Activated CD4-positive, alpha-beta memory T cell treated with anti-CD3 and anti-CD28 coated beads, Interleukin-2, amount 10 ng/mL, durations not matched to agents 7 days and 5 days (primary cell): Measurements from ENCODE around the gene ANAPC5. TPM values are rescaled to one million over a fixed set of nuclear protein-coding genes. Genes with fewer than 3 reads are reported as not detected.
"Not testable (repeated sequence)": the region's sequence is repeated elsewhere in the genome, so short reads cannot be mapped to it uniquely, and the experiment has no call there.

Experiments used
- CTCF ChIA-PET: fragments of 350-600 bp; sonication (Branson Sonifier 250); formaldehyde crosslinking; loops from one replicate; lab custom pipeline; 2021; ENCODE audit warnings: antibody characterized with exemption, inconsistent platforms; lab: Charles Lee
- POLR2A ChIA-PET: fragments of 350-600 bp; sonication (Branson Sonifier 250); formaldehyde crosslinking; loops from one replicate; lab custom pipeline; 2021; ENCODE audit warnings: antibody characterized with exemption; lab: Charles Lee
- DNase-seq: peaks from one replicate; pipeline ENCODE4 v3.0.0-alpha.2; 2020
- H3K27ac Mint-ChIP-seq: one replicate; pipeline ENCODE4 v1.8.0; 2021; ENCODE audit warnings: mild to moderate bottlenecking, mixed read lengths
- H3K27me3 Mint-ChIP-seq: one replicate; pipeline ENCODE4 v1.8.0; 2021; ENCODE audit warnings: mixed read lengths
- H3K36me3 Mint-ChIP-seq: one replicate; pipeline ENCODE4 v1.8.0; 2021; ENCODE audit warnings: low read depth, mixed read lengths
- H3K4me1 Mint-ChIP-seq: one replicate; pipeline ENCODE4 v1.8.0; 2021; ENCODE audit warnings: mixed read lengths
- H3K4me3 Mint-ChIP-seq: one replicate; pipeline ENCODE4 v1.8.0; 2021; ENCODE audit warnings: mild to moderate bottlenecking, mixed read lengths
- H3K9me3 Mint-ChIP-seq: one replicate; pipeline ENCODE4 v1.8.0; 2021; ENCODE audit warnings: mixed read lengths
- total RNA-seq, 2 experiments: library from RNA; stranded (reverse); gene quantifications; one replicate each; pipeline ENCODE4 v1.2.3, GENCODE V29; 2021

Gene ANAPC5
- total RNA-seq, 2 experiments from 2014 or later, result 125 to 131 TPM

DNA sequence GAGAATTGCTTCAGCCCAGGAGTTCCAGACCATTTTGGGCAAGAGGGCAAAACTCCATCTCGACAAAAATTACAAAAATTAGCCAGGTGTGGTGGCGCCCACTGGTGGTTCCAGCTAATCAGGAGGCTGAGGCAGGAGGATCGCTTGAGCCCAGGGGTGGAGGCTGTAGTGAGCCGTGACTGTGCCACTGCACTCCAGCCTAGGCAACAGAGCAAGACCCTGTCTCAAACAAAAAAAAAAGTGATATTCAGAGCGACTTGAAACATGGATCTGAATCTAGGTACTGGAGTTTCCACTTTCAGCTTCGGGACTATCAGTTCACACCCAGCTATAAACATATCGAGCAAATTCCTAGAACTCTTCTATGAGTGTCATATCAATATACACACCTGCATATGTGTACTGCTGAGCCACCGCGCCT is 31.4 kb upstream of the ANAPC5 start:
- H3K9me3 Mint-ChIP-seq, result no peaks in the 10 kb centered on the region
- ChIA-PET POLR2A (interaction anchor here (1.4 to 1.6 kb wide), 4 partner anchors 8 to 32 kb away, joined by 6 to 9 read pairs (median 8); partner anchors contain the start of genes ANAPC5 and RNF34), CTCF (interaction anchor here (1.1 to 1.3 kb wide), 2 partner anchors 17 to 60 kb away, joined by 3 read pairs; no protein-coding TSS in a partner anchor)
- peaks cover 12% of the 10 kb centered on the region for H3K27me3 Mint-ChIP-seq
- H3K4me3 Mint-ChIP-seq, result no peak overlapping the region
- no peak for DNase-seq
- H3K27ac Mint-ChIP-seq, result no peak overlapping the region
- H3K36me3 Mint-ChIP-seq, result no peaks in the 10 kb centered on the region
- peaks cover 4% of the 10 kb centered on the region for H3K4me1 Mint-ChIP-seq

DNA sequence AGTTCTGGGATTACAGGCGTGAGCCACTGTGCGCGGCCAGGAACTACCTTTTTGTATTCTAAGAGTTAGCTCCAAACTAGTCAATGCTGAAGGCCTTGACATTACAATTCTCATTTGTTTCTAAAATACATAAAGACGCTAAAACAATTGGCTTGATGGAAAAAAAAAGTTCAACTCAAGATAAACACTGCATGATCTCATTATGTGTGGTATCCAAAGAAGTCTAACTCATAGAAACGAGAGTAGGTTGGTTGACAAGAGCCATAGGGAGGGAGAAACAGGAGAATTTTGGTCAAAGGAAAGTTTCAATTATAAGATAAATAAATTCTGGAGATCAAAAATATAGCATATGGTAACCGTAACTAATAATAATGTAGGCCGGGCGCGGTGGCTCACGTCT is 27.7 kb upstream of the ANAPC5 start:
- DNase-seq, result no peak
- H3K9me3 Mint-ChIP-seq, result no peaks in the 10 kb centered on the region
- H3K4me1 Mint-ChIP-seq, result no peaks in the 10 kb centered on the region
- ChIA-PET CTCF (interaction anchor here (0.8 kb wide), 1 partner anchor 25 kb away, joined by 5 read pairs; no protein-coding TSS in a partner anchor), POLR2A (no interaction called here)
- H3K36me3 Mint-ChIP-seq, result no peaks in the 10 kb centered on the region
- peaks cover 9% of the 10 kb centered on the region for H3K27me3 Mint-ChIP-seq
- no peak overlapping the region for H3K27ac Mint-ChIP-seq
- H3K4me3 Mint-ChIP-seq, result no peak overlapping the region

DNA sequence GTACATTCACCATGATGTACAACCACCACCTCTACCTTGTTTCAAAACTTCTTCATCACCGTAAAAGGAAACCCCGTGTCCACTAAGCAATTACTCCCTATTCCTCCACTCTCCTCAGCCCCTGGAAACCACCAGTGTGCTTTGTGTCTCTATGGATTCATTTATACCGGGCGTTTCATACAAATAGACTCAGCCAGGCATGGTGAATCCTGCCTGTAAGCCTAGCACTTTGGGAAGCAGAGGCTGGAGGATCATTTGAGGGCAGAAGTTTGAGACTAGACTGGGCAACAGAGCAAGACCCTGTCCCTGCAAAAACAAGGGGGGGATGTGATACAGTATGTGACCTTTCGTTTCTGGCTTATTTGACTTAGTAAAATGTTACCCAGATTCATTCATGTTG is 26.5 kb upstream of the ANAPC5 start:
- CTCF ChIA-PET, result interaction anchor here (0.7 kb wide), 1 partner anchor 398 kb away, joined by 3 read pairs; no protein-coding TSS in a partner anchor
- DNase-seq, result no peak
- H3K9me3 Mint-ChIP-seq, result no peaks in the 10 kb centered on the region
- peaks cover 9% of the 10 kb centered on the region for H3K27me3 Mint-ChIP-seq
- H3K4me1 Mint-ChIP-seq, result no peaks in the 10 kb centered on the region
- no peak overlapping the region for H3K4me3 Mint-ChIP-seq
- POLR2A ChIA-PET, result no interaction called here
- H3K27ac Mint-ChIP-seq, result no peak overlapping the region
- no peaks in the 10 kb centered on the region for H3K36me3 Mint-ChIP-seq

DNA sequence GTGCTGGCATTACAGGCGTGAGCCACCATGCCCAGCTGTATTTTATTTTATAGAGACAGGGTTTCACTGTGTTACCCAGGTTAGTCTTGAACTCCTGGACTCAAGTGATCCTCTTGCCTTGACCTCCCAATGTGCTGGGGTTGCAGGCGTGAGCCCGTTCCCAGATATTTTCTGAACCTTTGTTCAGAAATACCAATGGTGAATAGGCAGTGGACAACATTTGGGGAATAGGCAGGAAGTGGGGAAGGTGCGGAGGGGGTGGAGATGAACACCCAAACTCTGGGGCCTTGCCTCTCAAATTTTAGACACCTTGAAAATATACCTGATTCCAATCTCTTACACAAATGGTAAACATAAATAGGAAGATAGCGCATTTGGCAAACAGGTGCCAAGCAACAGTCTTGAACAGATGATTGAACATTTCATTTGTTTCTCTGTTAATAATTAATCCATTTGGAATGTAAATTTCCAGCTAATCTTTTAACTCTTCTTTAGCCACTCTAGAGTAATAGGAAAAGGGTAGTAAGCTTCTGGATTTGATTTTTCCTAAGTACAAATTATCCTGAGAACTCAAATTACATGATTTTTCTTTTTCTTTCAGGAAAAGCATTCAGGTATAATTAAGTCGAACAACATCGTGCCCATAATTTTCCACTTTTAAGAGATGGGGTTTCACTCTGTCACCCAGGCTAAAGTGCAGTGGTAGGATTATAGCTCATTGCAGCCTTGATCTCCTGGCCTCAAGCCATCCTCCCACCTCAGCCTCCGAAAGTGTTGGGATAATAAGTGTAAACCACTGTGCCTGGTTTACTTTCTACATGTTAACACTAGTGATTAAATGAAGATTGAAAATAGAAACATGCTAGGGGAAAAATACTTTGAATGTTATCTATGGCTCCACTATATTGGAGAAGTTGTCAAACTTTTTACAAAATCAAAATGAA is 24.8 kb upstream of the ANAPC5 start:
- H3K9me3 Mint-ChIP-seq, result no peaks in the 10 kb centered on the region
- H3K4me1 Mint-ChIP-seq, result no peaks in the 10 kb centered on the region
- H3K36me3 Mint-ChIP-seq, result no peaks in the 10 kb centered on the region
- no peak overlapping the region for H3K27ac Mint-ChIP-seq
- no peak for DNase-seq
- peaks cover 8% of the 10 kb centered on the region for H3K27me3 Mint-ChIP-seq
- POLR2A ChIA-PET, result no interaction called here
- CTCF ChIA-PET, result interaction anchor here (0.6 kb wide), 1 partner anchor 1075 kb away, joined by 5 read pairs; the partner anchor contains the start of gene SIRT4
- no peak overlapping the region for H3K4me3 Mint-ChIP-seq

DNA sequence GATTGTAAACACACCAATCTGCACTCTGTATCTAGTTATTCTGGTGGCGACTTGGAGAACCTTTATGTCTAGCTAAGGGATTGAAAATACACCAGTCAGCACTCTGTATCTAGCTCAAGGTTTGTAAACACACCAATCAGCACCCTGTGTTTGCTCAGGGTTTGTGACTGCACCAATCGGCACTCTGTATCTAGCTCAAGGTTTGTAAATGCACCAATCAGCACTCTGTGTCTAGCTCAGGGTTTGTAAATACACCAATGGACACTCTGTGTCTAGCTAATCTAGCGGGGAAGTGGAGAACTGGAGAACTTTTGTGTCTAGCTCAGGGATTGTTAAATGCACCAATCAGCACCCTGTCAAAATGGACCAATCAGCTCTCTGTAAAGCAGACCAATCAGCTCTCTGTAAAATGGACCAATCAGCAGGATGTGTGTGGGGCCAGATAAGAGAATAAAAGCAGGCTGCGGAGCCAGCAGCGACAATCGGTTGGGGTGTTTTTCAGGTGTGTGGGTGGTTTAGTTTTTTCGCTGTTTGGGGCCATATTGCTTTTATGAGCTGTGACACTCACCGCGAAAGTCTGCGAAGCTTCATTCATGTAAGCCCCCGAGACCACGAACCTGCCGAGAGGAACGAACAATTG is 22.9 kb upstream of the ANAPC5 start:
- peaks cover 11% of the 10 kb centered on the region for H3K27me3 Mint-ChIP-seq
- H3K9me3 Mint-ChIP-seq, H3K4me1 Mint-ChIP-seq, H3K27ac Mint-ChIP-seq, H3K36me3 Mint-ChIP-seq, DNase-seq, H3K4me3 Mint-ChIP-seq: not testable (repeated sequence)
- ChIA-PET POLR2A (interaction anchor here (2.5 kb wide), 1 partner anchor 25 kb away, joined by 6 read pairs; the partner anchor contains the start of gene RNF34), CTCF (interaction anchor here (0.6 kb wide), 1 partner anchor 73 kb away, joined by 3 read pairs; no protein-coding TSS in a partner anchor)

DNA sequence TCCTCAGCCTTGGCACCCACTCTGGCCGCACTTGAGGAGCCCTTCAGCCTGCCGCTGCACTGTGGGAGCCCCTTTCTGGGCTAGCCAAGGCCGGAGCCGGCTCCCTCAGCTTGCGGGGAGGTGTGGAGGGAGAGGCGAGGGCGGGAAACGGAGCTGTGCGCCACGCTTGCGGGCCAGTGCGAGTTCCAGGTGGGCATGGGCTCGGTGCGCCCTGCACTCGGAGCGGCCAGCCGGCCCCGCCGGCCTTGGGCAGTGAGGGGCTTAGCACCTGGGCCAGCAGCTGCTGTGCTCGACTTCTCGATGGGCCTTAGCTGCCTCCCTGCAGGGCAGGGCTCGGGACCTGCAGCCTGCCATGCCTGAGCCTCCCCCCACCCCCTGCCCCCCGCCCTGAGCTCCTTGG is 22.1 kb upstream of the ANAPC5 start:
- H3K36me3 Mint-ChIP-seq, H3K27ac Mint-ChIP-seq, DNase-seq, H3K4me1 Mint-ChIP-seq, H3K9me3 Mint-ChIP-seq, H3K4me3 Mint-ChIP-seq, CTCF ChIA-PET: not testable (repeated sequence)
- POLR2A ChIA-PET, result interaction anchor here (2.5 kb wide), 1 partner anchor 26 kb away, joined by 6 read pairs; the partner anchor contains the start of gene RNF34
- peaks cover 12% of the 10 kb centered on the region for H3K27me3 Mint-ChIP-seq

DNA sequence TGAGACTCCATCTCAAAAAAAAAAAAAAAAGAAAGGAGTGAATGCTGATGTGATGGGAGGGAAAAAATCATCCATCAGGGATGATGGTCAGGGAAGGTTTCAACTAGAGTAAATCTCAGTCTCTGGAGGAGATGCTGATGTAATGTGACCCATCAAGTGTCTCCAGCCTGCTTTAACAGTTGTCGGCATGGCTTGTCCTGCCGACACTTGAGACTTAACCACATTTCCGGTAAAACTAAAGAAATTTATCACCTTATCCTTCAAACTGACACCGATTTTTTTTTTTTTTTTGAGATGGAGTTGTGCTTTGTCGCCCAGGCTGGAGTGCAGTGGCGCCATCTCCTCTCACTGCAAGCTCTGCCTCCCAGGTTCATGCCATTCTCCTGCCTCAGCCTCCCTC is 21.5 kb upstream of the ANAPC5 start:
- no peaks in the 10 kb centered on the region for H3K9me3 Mint-ChIP-seq
- POLR2A ChIA-PET, result no interaction called here
- DNase-seq, result no peak
- no peak overlapping the region for H3K4me3 Mint-ChIP-seq
- H3K27ac Mint-ChIP-seq, result no peak overlapping the region
- H3K4me1 Mint-ChIP-seq, result no peaks in the 10 kb centered on the region
- H3K27me3 Mint-ChIP-seq, result peaks cover 10% of the 10 kb centered on the region
- H3K36me3 Mint-ChIP-seq, result no peaks in the 10 kb centered on the region
- CTCF ChIA-PET, result interaction anchor here (0.7 kb wide), 1 partner anchor 430 kb away, joined by 3 read pairs; no protein-coding TSS in a partner anchor

DNA sequence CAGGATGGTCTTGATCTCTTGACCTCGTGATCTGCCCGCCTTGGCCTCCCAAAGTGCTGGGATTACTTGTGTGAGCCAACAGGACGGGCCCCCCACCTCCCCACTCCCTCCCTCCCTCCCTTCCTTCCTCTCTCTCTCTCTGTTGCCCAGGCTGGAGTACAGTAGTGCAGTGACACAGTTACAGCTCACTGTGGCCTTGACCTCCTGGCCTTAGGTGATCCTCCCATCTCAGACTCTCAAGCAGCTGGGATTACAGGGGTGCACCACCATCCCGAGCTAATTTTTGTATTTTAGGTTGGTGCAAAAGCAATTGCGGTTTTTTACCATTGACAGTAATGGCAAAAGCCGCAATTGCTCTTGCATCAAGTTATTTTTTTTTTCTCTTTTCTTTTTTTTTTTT is 19.2 kb upstream of the ANAPC5 start:
- no peak for DNase-seq
- Mint-ChIP-seq H3K27ac (no peak overlapping the region), H3K4me3 (no peak overlapping the region), H3K36me3 (no peaks in the 10 kb centered on the region), H3K9me3 (no peaks in the 10 kb centered on the region), H3K4me1 (no peaks in the 10 kb centered on the region), H3K27me3 (peaks cover 7% of the 10 kb centered on the region)
- POLR2A ChIA-PET, result interaction anchor here (0.6 kb wide), 1 partner anchor 20 kb away, joined by 3 read pairs; no protein-coding TSS in a partner anchor
- CTCF ChIA-PET, result interaction anchor here (0.7 kb wide), 1 partner anchor 963 kb away, joined by 3 read pairs; no protein-coding TSS in a partner anchor

DNA sequence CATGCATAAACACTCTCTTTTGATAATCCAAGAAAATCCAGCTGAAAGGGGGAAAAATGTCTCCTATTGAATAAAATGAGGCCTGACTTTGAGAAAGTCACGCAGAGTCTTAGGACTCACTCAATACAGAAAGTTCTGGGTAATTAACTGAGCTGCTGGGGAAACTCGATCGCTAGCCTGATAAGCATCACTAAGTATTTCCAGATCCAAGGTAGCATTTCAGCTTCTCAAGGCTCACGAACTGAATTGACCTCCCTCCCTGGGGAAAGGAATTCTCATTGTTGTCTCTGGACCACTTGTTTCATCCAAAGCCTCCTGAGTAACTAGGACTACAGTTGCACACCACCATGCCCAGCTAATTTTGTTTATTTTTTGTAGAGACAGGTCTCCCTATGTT is 13.8 kb upstream of the ANAPC5 start:
- CTCF ChIA-PET, result interaction anchor here (1.3 kb wide), 1 partner anchor 18 kb away, joined by 3 read pairs; no protein-coding TSS in a partner anchor
- H3K27ac Mint-ChIP-seq, result no peak overlapping the region
- H3K4me1 Mint-ChIP-seq, result peaks cover 7% of the 10 kb centered on the region
- no peak overlapping the region for H3K4me3 Mint-ChIP-seq
- POLR2A ChIA-PET, result interaction anchor here (1.9 to 3.3 kb wide), 2 partner anchors 14 to 34 kb away, joined by 6 to 13 read pairs; partner anchors contain the start of genes ANAPC5 and RNF34
- no peaks in the 10 kb centered on the region for H3K9me3 Mint-ChIP-seq
- no peaks in the 10 kb centered on the region for H3K36me3 Mint-ChIP-seq
- DNase-seq, result no peak
- peaks cover 28% of the 10 kb centered on the region for H3K27me3 Mint-ChIP-seq

DNA sequence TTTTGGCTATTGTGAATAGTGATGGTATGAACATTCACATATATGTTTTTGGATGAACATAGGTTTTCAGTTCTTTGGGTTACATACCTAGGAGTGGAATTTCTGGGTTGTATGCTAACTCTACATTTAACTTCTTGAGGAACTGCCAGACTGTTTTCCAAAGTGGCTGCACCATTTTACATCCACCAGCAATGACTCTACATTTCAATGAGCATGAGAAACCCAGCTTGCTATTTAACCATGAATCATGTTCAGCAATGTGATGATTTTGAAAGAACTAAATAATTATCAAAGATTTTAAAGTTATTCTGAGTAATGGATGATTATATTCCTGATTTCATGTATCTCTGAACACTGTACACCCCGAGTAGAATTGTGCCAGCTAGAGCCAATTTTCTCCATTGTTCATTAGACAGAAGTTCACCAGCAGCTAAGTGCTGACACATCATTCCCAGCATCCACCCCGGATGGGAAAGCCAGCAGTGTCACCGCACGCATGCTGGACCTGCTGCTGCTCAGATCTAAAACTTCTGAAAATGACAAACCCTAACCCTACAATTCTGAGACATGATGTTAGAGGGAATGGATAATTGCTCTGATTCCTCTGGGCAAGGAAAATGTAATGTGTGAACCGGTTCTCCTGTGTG is 13.3 kb upstream of the ANAPC5 start:
- no peak overlapping the region for H3K27ac Mint-ChIP-seq
- H3K4me3 Mint-ChIP-seq, result no peak overlapping the region
- ChIA-PET POLR2A (interaction anchor here (1.9 to 3.3 kb wide), 3 partner anchors 13 to 35 kb away, joined by 5 to 13 read pairs (median 6); partner anchors contain the start of genes ANAPC5 and RNF34), CTCF (interaction anchor here (1.3 kb wide), 1 partner anchor 18 kb away, joined by 3 read pairs; no protein-coding TSS in a partner anchor)
- H3K4me1 Mint-ChIP-seq, result peaks cover 7% of the 10 kb centered on the region
- H3K36me3 Mint-ChIP-seq, result no peaks in the 10 kb centered on the region
- no peaks in the 10 kb centered on the region for H3K9me3 Mint-ChIP-seq
- DNase-seq, result no peak
- peaks cover 28% of the 10 kb centered on the region for H3K27me3 Mint-ChIP-seq

DNA sequence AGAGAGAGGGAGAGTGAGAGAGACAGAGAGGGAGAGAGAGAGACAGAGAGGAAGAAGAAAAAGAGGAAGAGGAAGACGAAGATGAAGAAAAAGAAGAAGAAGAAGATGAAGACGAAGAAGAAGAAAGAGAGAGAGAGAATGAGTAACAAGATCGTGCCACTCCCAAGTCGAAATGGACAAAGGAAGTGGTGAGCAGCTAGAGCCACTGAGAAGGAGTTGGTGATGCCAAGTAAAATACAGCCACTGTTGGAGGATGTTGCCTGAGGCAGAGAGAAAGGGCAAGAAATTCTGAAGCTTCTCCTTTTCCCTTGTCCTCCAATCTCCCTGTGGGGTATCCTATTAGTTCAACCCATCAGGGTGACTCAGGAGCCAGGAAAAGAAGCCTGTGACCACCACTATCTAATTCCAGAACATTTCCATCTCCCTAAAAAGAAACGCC is 12.5 kb upstream of the ANAPC5 start:
- Mint-ChIP-seq H3K4me3 (no peak overlapping the region), H3K4me1 (peaks cover 7% of the 10 kb centered on the region), H3K27me3 (peaks cover 26% of the 10 kb centered on the region), H3K9me3 (no peaks in the 10 kb centered on the region), H3K27ac (no peak overlapping the region), H3K36me3 (no peaks in the 10 kb centered on the region)
- POLR2A ChIA-PET, result interaction anchor here (2.0 to 3.3 kb wide), 2 partner anchors 12 to 36 kb away, joined by 5 to 13 read pairs; partner anchors contain the start of genes ANAPC5 and RNF34
- CTCF ChIA-PET, result no interaction called here
- no peak for DNase-seq

DNA sequence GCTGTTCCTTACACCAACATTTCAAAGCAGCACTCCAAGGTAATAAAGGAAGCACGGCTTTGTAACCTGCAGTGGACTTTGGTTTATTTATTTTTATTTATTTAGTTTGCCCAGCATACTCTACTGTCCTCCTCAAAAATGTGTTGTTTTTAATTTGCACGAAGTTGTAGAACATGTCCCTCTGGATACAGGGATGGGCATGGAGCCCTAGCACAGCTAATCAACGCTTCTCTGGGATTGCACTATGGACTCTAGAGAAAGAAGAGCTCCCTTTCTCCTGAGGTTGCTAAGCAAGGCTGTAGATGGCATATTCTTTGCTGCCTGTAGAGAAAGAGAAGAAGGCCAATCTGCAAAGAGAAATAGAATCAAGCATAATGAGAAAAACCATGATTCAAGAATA is 5.9 kb upstream of the ANAPC5 start:
- H3K36me3 Mint-ChIP-seq, result no peaks in the 10 kb centered on the region
- DNase-seq, result no peak
- peaks cover 3% of the 10 kb centered on the region for H3K27me3 Mint-ChIP-seq
- H3K27ac Mint-ChIP-seq, result no peak overlapping the region
- H3K4me1 Mint-ChIP-seq, result peaks cover 5% of the 10 kb centered on the region
- no peaks in the 10 kb centered on the region for H3K9me3 Mint-ChIP-seq
- H3K4me3 Mint-ChIP-seq, result no peak overlapping the region
- ChIA-PET CTCF (no interaction called here), POLR2A (interaction anchor here (0.9 kb wide), 1 partner anchor 34 kb away, joined by 3 read pairs; no protein-coding TSS in a partner anchor)
